IMR-90 (cell line): Measurements from ENCODE around the gene PTBP2. TPM values are rescaled to one million over a fixed set of nuclear protein-coding genes. Genes with fewer than 3 reads are reported as not detected.

Experiments used
- ATAC-seq: fragments of 200-7000 bp; cut with Tn5 transposase; 2 replicates; pipeline ENCODE4 v1.9.1; 2020; ENCODE audit warnings: low read depth, mild to moderate bottlenecking, moderate library complexity
- BruUV-seq: library from RNA; stranded (reverse); fragments of 400-500 nt; replicated peaks from 2 replicates; lab custom pipeline; 2021; lab: Mats Ljungman, UMichigan
- CTCF ChIA-PET: fragments of 300-600 bp; formaldehyde crosslinking; extraction: SDS; loops from one replicate; lab custom pipeline; 2021; ENCODE audit warnings: antibody characterized with exemption; lab: Yijun Ruan, JAX
- POLR2A ChIA-PET: fragments of 300-600 bp; sonication (Branson Sonifier 250); formaldehyde crosslinking; loops from one replicate; lab custom pipeline; 2022; ENCODE audit warnings: antibody characterized with exemption; ENCODE audit not compliant: unreplicated experiment; lab: Charles Lee
- DNase-seq: peaks from one replicate; pipeline ENCODE4 v3.0.0; 2013
- H2AFZ ChIP-seq: replicated peaks from 2 replicates; pipeline ENCODE3; 2013; ENCODE audit warnings: low read length, mild to moderate bottlenecking; ENCODE audit not compliant: poor library complexity
- H2AK5ac ChIP-seq: 2 replicates; pipeline ENCODE4 v1.6.1; 2013; ENCODE audit warnings: low read depth, low read length, inconsistent platforms
- H2AK9ac ChIP-seq: replicated peaks from 2 replicates; pipeline ENCODE3; 2013; ENCODE audit warnings: mild to moderate bottlenecking, low read depth, low read length, moderate library complexity; ENCODE audit not compliant: poor library complexity
- H2BK120ac ChIP-seq: 2 replicates; pipeline ENCODE4 v1.6.1; 2013; ENCODE audit warnings: low read depth, low read length, inconsistent platforms
- H2BK15ac ChIP-seq: 3 replicates; pipeline ENCODE4 v1.6.1; 2013; ENCODE audit warnings: low read depth, low read length, inconsistent platforms
- H2BK20ac ChIP-seq: 2 replicates; pipeline ENCODE4 v1.6.1; 2013; ENCODE audit warnings: low read depth, mild to moderate bottlenecking, inconsistent platforms, low read length, moderate library complexity
- H2BK5ac ChIP-seq: 2 replicates; pipeline ENCODE4 v1.6.1; 2013; ENCODE audit warnings: mild to moderate bottlenecking, low read depth, low read length, inconsistent platforms; ENCODE audit not compliant: poor library complexity, severe bottlenecking
- H3K14ac ChIP-seq: replicated peaks from 2 replicates; pipeline ENCODE4 v1.6.1; 2013; ENCODE audit warnings: low read depth, low read length, inconsistent platforms
- H3K18ac ChIP-seq: 2 replicates; pipeline ENCODE4 v1.6.1; 2013; ENCODE audit warnings: low read depth, low read length, control low read depth
- H3K23ac ChIP-seq: 2 replicates; pipeline ENCODE4 v1.6.1; 2013; ENCODE audit warnings: low read depth, low read length, inconsistent platforms
- H3K27ac ChIP-seq: 2 replicates; pipeline ENCODE4 v1.5.1; 2013; ENCODE audit warnings: mild to moderate bottlenecking, control low read depth, low read length; ENCODE audit not compliant: insufficient read depth
- H3K27me3 ChIP-seq: 2 replicates; pipeline ENCODE4 v1.6.1; 2013; ENCODE audit warnings: low read length; ENCODE audit not compliant: control insufficient read depth, insufficient read depth
- H3K36me3 ChIP-seq: 2 replicates; pipeline ENCODE4 v1.6.1; 2013; ENCODE audit warnings: low read length, mixed read lengths; ENCODE audit not compliant: control insufficient read depth, insufficient read depth
- H3K4ac ChIP-seq: 2 replicates; pipeline ENCODE4 v1.6.1; 2013; ENCODE audit warnings: low read depth, low read length, inconsistent platforms
- H3K4me1 ChIP-seq: 2 replicates; pipeline ENCODE4 v1.6.1; 2013; ENCODE audit warnings: low read length, mixed read lengths; ENCODE audit not compliant: control insufficient read depth, insufficient read depth
- H3K4me2 ChIP-seq: 2 replicates; pipeline ENCODE4 v1.6.1; 2013; ENCODE audit warnings: low read depth, mild to moderate bottlenecking, control low read depth, low read length, moderate library complexity
- H3K4me3 ChIP-seq: 2 replicates; pipeline ENCODE4 v1.5.1; 2013; ENCODE audit warnings: low read depth, mild to moderate bottlenecking, control low read depth, low read length, moderate library complexity; ENCODE audit not compliant: insufficient read depth
- H3K56ac ChIP-seq: 2 replicates; pipeline ENCODE4 v1.6.1; 2013; ENCODE audit warnings: low read length, inconsistent platforms; ENCODE audit not compliant: insufficient read depth; ENCODE audit errors: extremely low read depth
- H3K79me1 ChIP-seq, 2 experiments: 2 replicates each; pipeline ENCODE4 v1.6.1; 2013; ENCODE audit warnings: low read length in 2 of 2, inconsistent platforms in 1 of 2, low read depth in 1 of 2
- H3K9ac ChIP-seq: 2 replicates; pipeline ENCODE4 v1.6.1; 2013; ENCODE audit warnings: low read depth, low read length, control low read depth
- H3K9me1 ChIP-seq: 2 replicates; pipeline ENCODE4 v1.6.1; 2013; ENCODE audit warnings: low read length, inconsistent platforms; ENCODE audit not compliant: insufficient read depth
- H3K9me3 ChIP-seq: 2 replicates; pipeline ENCODE4 v1.6.1; 2013; ENCODE audit warnings: low read length; ENCODE audit not compliant: control insufficient read depth, insufficient read depth
- H4K20me1 ChIP-seq: 2 replicates; pipeline ENCODE4 v1.6.1; 2013; ENCODE audit warnings: low read length, inconsistent platforms; ENCODE audit not compliant: insufficient read depth
- H4K5ac ChIP-seq: 2 replicates; pipeline ENCODE4 v1.6.1; 2013; ENCODE audit warnings: mild to moderate bottlenecking, low read depth, low read length, control low read depth
- H4K8ac ChIP-seq, 2 experiments: 2 replicates each; pipeline ENCODE4 v1.6.1; 2013; ENCODE audit warnings: low read depth in 2 of 2, low read length in 2 of 2, control low read depth in 1 of 2, inconsistent platforms in 1 of 2
- H4K91ac ChIP-seq: 2 replicates; pipeline ENCODE4 v1.6.1; 2013; ENCODE audit warnings: low read depth, low read length, inconsistent platforms; ENCODE audit not compliant: insufficient read depth
- BHLHE40 ChIP-seq: fragments of 150-350 bp; IDR thresholded peaks from 2 replicates; pipeline ENCODE4 v1.6.1; 2016; ENCODE audit warnings: mild to moderate bottlenecking, low read depth, low read length
- CEBPB ChIP-seq: IDR thresholded peaks from 2 replicates; pipeline ENCODE4 v1.6.1; 2012; ENCODE audit warnings: low read depth, low read length, improper control_type of control experiment
- CHD1 ChIP-seq: IDR thresholded peaks from 2 replicates; pipeline ENCODE4 v1.6.1; 2012; ENCODE audit warnings: low read depth, low read length, improper control_type of control experiment
- CTCF ChIP-seq: conservative IDR thresholded peaks from 2 replicates; pipeline ENCODE4 v1.5.1; 2012; ENCODE audit warnings: mild to moderate bottlenecking, low read depth, low read length, improper control_type of control experiment
- ELK1 ChIP-seq: fragments of 150-350 bp; IDR thresholded peaks from 2 replicates; pipeline ENCODE4 v1.6.1; 2016; ENCODE audit warnings: low read depth, mild to moderate bottlenecking, low read length, moderate library complexity, borderline replicate concordance
- FOS ChIP-seq: fragments of 150-350 bp; IDR thresholded peaks from 2 replicates; pipeline ENCODE4 v1.6.1; 2016; ENCODE audit warnings: low read depth, low read length
- MAFK ChIP-seq: IDR thresholded peaks from 2 replicates; pipeline ENCODE4 v1.6.1; 2012; ENCODE audit warnings: low read depth, low read length, improper control_type of control experiment
- MAZ ChIP-seq: IDR thresholded peaks from 2 replicates; pipeline ENCODE4 v1.6.1; 2012; ENCODE audit warnings: low read depth, mild to moderate bottlenecking, low read length, improper control_type of control experiment, moderate library complexity, borderline replicate concordance
- MXI1 ChIP-seq: IDR thresholded peaks from 2 replicates; pipeline ENCODE4 v1.6.1; 2012; ENCODE audit warnings: low read depth, mild to moderate bottlenecking, low read length, moderate library complexity, borderline replicate concordance
- NFE2L2 ChIP-seq: fragments of 150-350 bp; IDR thresholded peaks from 2 replicates; pipeline ENCODE4 v1.6.1; 2016; ENCODE audit warnings: low read depth, mild to moderate bottlenecking, low read length
- POLR2A ChIP-seq: IDR thresholded peaks from 2 replicates; pipeline ENCODE4 v1.6.1; 2012; ENCODE audit warnings: mild to moderate bottlenecking, low read depth, low read length
- RAD21 ChIP-seq: IDR thresholded peaks from 2 replicates; pipeline ENCODE4 v1.6.1; 2012; ENCODE audit warnings: low read length, improper control_type of control experiment
- RCOR1 ChIP-seq: IDR thresholded peaks from 2 replicates; pipeline ENCODE4 v1.6.1; 2012; ENCODE audit warnings: mild to moderate bottlenecking, low read length, improper control_type of control experiment; ENCODE audit not compliant: insufficient replicate concordance
- RFX5 ChIP-seq: IDR thresholded peaks from 2 replicates; pipeline ENCODE4 v1.8.0; 2012; ENCODE audit warnings: low read depth, mild to moderate bottlenecking, low read length, moderate library complexity
- SMC3 ChIP-seq: fragments of 150-350 bp; IDR thresholded peaks from 2 replicates; pipeline ENCODE4 v1.6.1; 2016; ENCODE audit warnings: low read depth, mild to moderate bottlenecking, antibody characterized with exemption, low read length, moderate library complexity
- USF2 ChIP-seq: fragments of 150-350 bp; IDR thresholded peaks from 2 replicates; pipeline ENCODE4 v1.6.1; 2017; ENCODE audit warnings: mild to moderate bottlenecking, antibody characterized with exemption, low read length, low read depth
- WGBS, 2 experiments: methylation state at CpG; one replicate each; pipeline versions ENCODE4 v1.1.5 to v1.1.7; 2013; ENCODE audit warnings: missing lambda C conversion rate in 2 of 2; ENCODE audit not compliant: insufficient read length in 1 of 2; ENCODE audit errors: extremely low coverage in 2 of 2; 5-methylcytosine and 5-hydroxymethylcytosine counted together
- dilution Hi-C: fragments of 300-500 bp; cut with HindIII; formaldehyde crosslinking; loops from one replicate; pipeline ENCODE4 v1.14.3; 2018; ENCODE audit warnings: low sequenced_read_pairs; ENCODE audit not compliant: unreplicated experiment
- in situ Hi-C: fragments of 300-500 bp; cut with MboI; formaldehyde crosslinking; loops from 3 replicates; pipeline ENCODE4 v1.14.3; 2019; ENCODE audit warnings: low sequenced_read_pairs, inconsistent platforms, mixed read lengths
- intact Hi-C: fragments of 100-400 bp; cut with micrococcal nuclease; formaldehyde crosslinking; loops from 2 replicates; pipeline ENCODE4 v1.10.0; 2022
- polyA plus RNA-seq, 3 experiments: library from polyadenylated mRNA; depleted of rRNA; stranded (reverse); fragments of >200 nt; gene quantifications; 2 replicates each; pipeline ENCODE4 v1.2.3, GENCODE V29; 2012; ENCODE audit warnings: low replicate concordance in 1 of 3
- total RNA-seq: library from RNA; depleted of rRNA; stranded (reverse); fragments of >200 nt; gene quantifications from 2 replicates; pipeline ENCODE4 v1.2.3, GENCODE V29; 2012

Gene PTBP2
- total and polyA plus RNA-seq, 2 of the 4 experiments (the other 2 are of a cell fraction): 9.7 to 37.8 TPM

GRCh38 chr1:96772349-96772748 is 50.8 kb downstream of the PTBP2 start:
- no peak overlapping the region for H3K56ac ChIP-seq
- H2AFZ ChIP-seq: no peak overlapping the region
- no peak overlapping the region for H3K4ac ChIP-seq
- dilution Hi-C loops (no loop called here), in situ Hi-C loops (no loop called here), intact Hi-C loops (no loop called here)
- WGBS, 2 experiments: no CpG with 5 or more reads among the region's 1 CpG
- H2BK15ac ChIP-seq: no peak overlapping the region
- H3K79me1 ChIP-seq: peaks cover 22 to 30% of the 10 kb centered on the region in 2 experiments
- no peak overlapping the region for H3K4me2 ChIP-seq
- TF ChIP-seq MAZ: no peak
- TF ChIP-seq CHD1: no peak
- TF ChIP-seq CEBPB: no peak
- no peak for TF ChIP-seq ELK1
- TF ChIP-seq BHLHE40: no peak
- no peak for TF ChIP-seq RAD21
- no peak for TF ChIP-seq MAFK
- TF ChIP-seq POLR2A: no peak
- no peak for TF ChIP-seq RCOR1
- TF ChIP-seq FOS: no peak
- TF ChIP-seq MXI1: no peak
- TF ChIP-seq SMC3: no peak
- no peak for TF ChIP-seq RFX5
- no peak for TF ChIP-seq CTCF
- TF ChIP-seq NFE2L2: no peak
- TF ChIP-seq USF2: no peak
- H3K9me1 ChIP-seq: no peaks in the 10 kb centered on the region; the same call in 1 of the 2 replicates
- H2AK5ac ChIP-seq: no peak overlapping the region
- H4K5ac ChIP-seq: no peak overlapping the region
- H3K36me3 ChIP-seq: peaks cover 10% of the 10 kb centered on the region
- H2AK9ac ChIP-seq: no peak overlapping the region
- H4K8ac ChIP-seq: no peak overlapping the region
- 0 out of 2 replicates have a peak, but pooled peaks cover 2% of the 10 kb centered on the region for H4K20me1 ChIP-seq
- H3K9ac ChIP-seq: no peak overlapping the region
- DNase-seq (no peak), ATAC-seq (no peak)
- no peak overlapping the region for H4K91ac ChIP-seq
- H3K27ac ChIP-seq: no peak overlapping the region
- no peaks in the 10 kb centered on the region for H3K4me1 ChIP-seq
- H3K14ac ChIP-seq: no peak overlapping the region
- no peak overlapping the region for H2BK20ac ChIP-seq
- no TSS peak for BruUV-seq
- H3K23ac ChIP-seq: no peak overlapping the region
- H2BK120ac ChIP-seq: no peak overlapping the region
- H3K9me3 ChIP-seq: no peaks in the 10 kb centered on the region
- no peaks in the 10 kb centered on the region for H3K27me3 ChIP-seq
- no peak overlapping the region for H2BK5ac ChIP-seq
- no peak overlapping the region for H3K4me3 ChIP-seq
- ChIA-PET CTCF (no interaction called here), POLR2A (no interaction called here)
- no peak overlapping the region for H3K18ac ChIP-seq
